Muscle layer of colon (tissue), 2 donors: ENCODE measurements around the gene FLYWCH1.

Source experiments
- H3K27ac ChIP-seq: one replicate; pipeline ENCODE4 v1.7.0; 2013; ENCODE audit warnings: low read depth, mild to moderate bottlenecking, low read length, moderate library complexity
- H3K27me3 ChIP-seq, 2 donors: one replicate each; pipeline ENCODE4 v1.7.0; 2013; ENCODE audit warnings: low read length in 2 of 2, mild to moderate bottlenecking in 2 of 2; ENCODE audit not compliant: insufficient read depth in 2 of 2, control insufficient read depth in 1 of 2
- H3K36me3 ChIP-seq: one replicate; pipeline ENCODE4 v1.7.0; 2013; ENCODE audit warnings: mild to moderate bottlenecking, low read length; ENCODE audit not compliant: insufficient read depth
- H3K4me1 ChIP-seq: one replicate; pipeline ENCODE4 v1.7.0; 2013; ENCODE audit warnings: mild to moderate bottlenecking, low read length; ENCODE audit not compliant: insufficient read depth
- H3K4me3 ChIP-seq, 2 donors: one replicate each; pipeline ENCODE4 v1.7.0; 2013; ENCODE audit warnings: low read length in 2 of 2, low read depth in 1 of 2, mild to moderate bottlenecking in 1 of 2, moderate library complexity in 1 of 2
- H3K9ac ChIP-seq: one replicate; pipeline ENCODE4 v1.7.0; 2013; ENCODE audit warnings: low read length
- H3K9me3 ChIP-seq: one replicate; pipeline ENCODE4 v1.7.0; 2013; ENCODE audit warnings: mild to moderate bottlenecking, low read length
- donor health status: abdominal sarcoma.
- donor health status: Adenocarcinoma of cecum.

The FLYWCH1 gene

GRCh38 chr16:2881783-2882649 lies 29.7 kb upstream of the FLYWCH1 start:
- peaks cover 6% of the 10 kb centered on the region for H3K4me1 ChIP-seq
- peak overlapping the region; percentile 39 for H3K9ac ChIP-seq
- H3K27ac ChIP-seq, result peak overlapping the region; percentile 62
- peak overlapping the region; percentile 63 to 74 for H3K4me3 ChIP-seq
- H3K9me3 ChIP-seq, result no peaks in the 10 kb centered on the region
- H3K27me3 ChIP-seq, result no peaks in the 10 kb centered on the region
- no peaks in the 10 kb centered on the region for H3K36me3 ChIP-seq

DNA sequence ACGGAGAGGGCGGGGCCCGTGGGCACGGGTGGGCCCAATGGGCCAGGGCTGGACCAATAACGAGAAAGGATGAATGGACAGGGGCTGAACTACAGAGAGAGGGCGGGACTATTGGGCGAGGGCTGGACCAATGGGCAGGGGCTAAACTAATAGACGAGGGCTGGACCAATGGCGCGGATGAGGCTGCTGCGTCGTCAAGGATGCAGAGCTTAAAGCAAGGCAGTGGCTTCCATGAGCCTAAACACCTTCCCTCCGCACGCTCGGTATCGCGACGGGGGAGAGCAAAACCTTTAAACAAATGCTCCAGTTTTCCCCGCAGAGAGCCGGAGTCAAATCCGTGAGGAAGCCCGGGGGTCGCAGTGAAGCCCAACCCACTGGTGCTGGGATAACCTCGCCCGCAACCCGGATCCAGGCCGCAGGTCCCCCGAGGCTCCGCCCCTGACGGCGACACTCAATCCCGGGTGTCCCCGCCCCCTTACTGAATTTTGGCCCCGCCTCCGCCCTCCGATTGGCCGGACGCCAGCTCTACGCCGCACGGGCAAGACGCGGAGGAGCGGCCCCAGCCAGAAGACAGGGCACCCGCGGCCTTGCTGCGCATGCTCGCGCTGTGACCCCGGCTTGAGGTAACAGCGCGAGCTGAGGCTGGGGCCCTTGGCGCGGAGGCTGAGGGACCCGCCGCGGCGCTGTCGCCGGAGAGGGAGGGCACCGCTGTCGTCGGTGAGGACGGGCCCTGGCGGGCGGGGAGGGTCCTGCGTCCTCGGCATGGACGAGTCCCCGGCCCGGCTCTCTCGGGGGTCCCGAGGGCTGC lies 28.9 kb upstream of the FLYWCH1 start, which contains the start of gene FLYWCH2:
TSS of gene FLYWCH2 (plus strand) at position 566 of the 808 bp plus-strand sequence. CDS start 13,235 bp downstream, outside the sequence.
- Histone ChIP-seq H3K4me1 (peaks cover 6% of the 10 kb centered on the region), H3K9me3 (no peaks in the 10 kb centered on the region), H3K27me3 (no peaks in the 10 kb centered on the region), H3K4me3 (peak within 1 kb of the TSS; percentile 74 to 83), H3K9ac (peak within 1 kb of the TSS; percentile 78), H3K36me3 (no peaks in the 10 kb centered on the region), H3K27ac (peak within 1 kb of the TSS; percentile 71)

DNA sequence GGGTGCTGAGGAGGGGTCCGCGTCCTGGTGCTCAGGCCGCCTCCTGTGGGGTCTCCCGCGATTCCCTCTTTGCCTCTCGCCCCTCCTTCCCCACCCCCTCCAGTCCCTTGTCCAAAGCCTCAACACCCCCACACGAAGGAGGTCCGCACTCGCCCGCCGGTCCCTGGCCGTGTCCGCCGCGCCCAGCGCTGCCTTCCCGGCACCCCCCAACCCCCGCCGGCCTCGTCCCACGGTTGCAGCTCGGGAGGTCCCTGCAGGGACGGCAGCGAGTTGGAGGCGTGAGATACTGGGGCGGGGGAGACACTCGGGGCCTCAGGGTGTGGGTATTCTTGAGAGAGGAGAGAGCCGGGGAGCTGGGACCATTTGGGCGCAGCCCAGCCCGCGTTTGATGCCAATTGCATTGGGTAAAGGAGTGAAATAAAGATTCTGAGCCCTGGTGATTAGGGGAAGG lies 28.2 kb upstream of the FLYWCH1 start:
- Histone ChIP-seq H3K9me3 (no peaks in the 10 kb centered on the region), H3K27me3 (no peaks in the 10 kb centered on the region), H3K4me1 (peaks cover 6% of the 10 kb centered on the region), H3K9ac (peak overlapping the region; percentile 78), H3K4me3 (peak overlapping the region; percentile 74 to 83), H3K27ac (peak overlapping the region; percentile 71), H3K36me3 (no peaks in the 10 kb centered on the region)

GRCh38 chr16:2884041-2884451 lies 27.7 kb upstream of the FLYWCH1 start:
- Histone ChIP-seq H3K4me3 (peak overlapping the region; percentile 74 to 83), H3K9ac (peak overlapping the region; percentile 78)

DNA sequence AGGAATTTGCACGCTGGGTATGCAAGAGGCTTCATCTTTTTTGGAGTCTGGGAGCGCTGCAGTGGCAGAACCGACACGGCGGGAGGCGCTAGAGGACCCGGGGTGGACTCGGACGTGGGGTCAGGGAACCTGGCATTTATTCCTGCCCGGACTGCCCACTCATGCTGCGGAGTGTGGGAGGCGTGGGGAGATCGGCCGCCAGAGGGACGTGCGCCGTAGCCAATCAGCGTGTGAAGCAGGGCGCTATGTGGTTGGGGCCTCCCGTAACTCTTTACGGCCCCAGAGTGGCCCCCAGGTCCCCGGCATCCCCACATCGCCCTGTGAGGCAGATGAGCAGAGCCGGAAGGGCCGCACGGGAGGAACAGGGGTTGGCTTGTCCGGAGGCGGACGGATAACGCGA lies 17.5 kb upstream of the FLYWCH1 start:
- H3K9me3 ChIP-seq, result no peaks in the 10 kb centered on the region
- no peak overlapping the region for H3K9ac ChIP-seq
- H3K27me3 ChIP-seq, result no peaks in the 10 kb centered on the region
- no peak overlapping the region for H3K4me3 ChIP-seq
- H3K36me3 ChIP-seq, result peaks cover 11% of the 10 kb centered on the region
- H3K27ac ChIP-seq, result no peak overlapping the region
- H3K4me1 ChIP-seq, result no peaks in the 10 kb centered on the region

More at GRCh38 chr16:2884041-2884451, 27.7 kb upstream of the FLYWCH1 start:
- Histone ChIP-seq H3K36me3 (no peaks in the 10 kb centered on the region), H3K27me3 (no peaks in the 10 kb centered on the region), H3K9me3 (no peaks in the 10 kb centered on the region), H3K4me1 (peaks cover 6% of the 10 kb centered on the region), H3K27ac (peak overlapping the region; percentile 71)

GRCh38 chr16:2895813-2896212 lies 15.9 kb upstream of the FLYWCH1 start:
- no peak overlapping the region for H3K4me3 ChIP-seq
- H3K4me1 ChIP-seq, result no peaks in the 10 kb centered on the region
- peaks cover 11% of the 10 kb centered on the region for H3K36me3 ChIP-seq
- H3K27me3 ChIP-seq, result no peaks in the 10 kb centered on the region
- H3K9ac ChIP-seq, result no peak overlapping the region
- H3K27ac ChIP-seq, result no peak overlapping the region
- H3K9me3 ChIP-seq, result no peaks in the 10 kb centered on the region

DNA sequence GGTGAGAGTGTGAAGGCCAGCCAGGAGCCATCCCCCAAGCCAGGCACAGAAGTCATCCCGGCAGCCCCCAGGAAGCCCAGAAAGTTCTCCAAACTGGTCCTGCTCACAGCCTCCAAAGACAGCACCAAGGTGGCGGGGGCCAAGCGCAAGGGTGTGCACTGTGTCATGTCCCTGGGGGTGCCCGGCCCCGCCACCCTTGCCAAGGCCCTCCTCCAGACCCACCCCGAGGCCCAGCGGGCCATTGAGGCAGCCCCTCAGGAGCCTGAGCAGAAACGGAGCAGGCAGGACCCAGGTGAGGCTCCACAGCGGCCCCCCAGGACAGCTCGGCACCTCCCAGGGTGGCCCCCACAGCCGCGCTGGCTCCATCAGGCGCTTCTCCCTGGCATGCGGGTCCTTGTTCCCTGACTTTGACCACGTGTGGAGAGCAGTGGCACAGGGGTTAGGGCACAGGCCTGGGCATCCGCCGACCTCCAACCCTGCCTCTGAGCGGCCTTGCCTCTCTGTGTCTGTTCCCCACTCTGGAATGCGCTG lies 15.2 kb upstream of the FLYWCH1 start:
- H3K9me3 ChIP-seq, result no peaks in the 10 kb centered on the region
- no peak overlapping the region for H3K9ac ChIP-seq
- no peaks in the 10 kb centered on the region for H3K27me3 ChIP-seq
- H3K36me3 ChIP-seq, result peaks cover 11% of the 10 kb centered on the region
- H3K4me1 ChIP-seq, result no peaks in the 10 kb centered on the region
- H3K4me3 ChIP-seq, result no peak overlapping the region
- no peak overlapping the region for H3K27ac ChIP-seq

DNA sequence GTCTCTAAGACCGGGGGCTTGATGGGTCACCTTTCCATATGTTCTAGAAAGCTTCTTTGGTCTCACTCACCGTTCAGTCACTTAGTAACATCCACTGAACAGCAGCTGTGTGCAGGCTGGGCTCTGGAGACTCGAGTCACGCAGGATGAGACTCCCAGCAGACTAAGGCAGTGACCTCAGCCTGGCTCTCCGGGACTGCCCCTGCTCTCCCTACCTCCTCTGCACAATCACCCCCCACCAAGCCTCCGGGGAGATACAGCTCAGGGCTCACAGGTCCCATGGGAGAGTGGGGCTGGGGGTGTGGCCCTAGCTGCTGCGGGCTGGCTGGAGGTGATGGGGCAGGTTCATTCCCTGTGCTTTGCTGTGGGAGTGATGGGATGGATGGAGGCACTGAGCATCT lies 14.6 kb upstream of the FLYWCH1 start:
- H3K4me3 ChIP-seq, result no peak overlapping the region
- H3K9me3 ChIP-seq, result no peaks in the 10 kb centered on the region
- no peak overlapping the region for H3K9ac ChIP-seq
- no peaks in the 10 kb centered on the region for H3K4me1 ChIP-seq
- H3K27me3 ChIP-seq, result no peaks in the 10 kb centered on the region
- H3K27ac ChIP-seq, result no peak overlapping the region
- peaks cover 11% of the 10 kb centered on the region for H3K36me3 ChIP-seq

DNA sequence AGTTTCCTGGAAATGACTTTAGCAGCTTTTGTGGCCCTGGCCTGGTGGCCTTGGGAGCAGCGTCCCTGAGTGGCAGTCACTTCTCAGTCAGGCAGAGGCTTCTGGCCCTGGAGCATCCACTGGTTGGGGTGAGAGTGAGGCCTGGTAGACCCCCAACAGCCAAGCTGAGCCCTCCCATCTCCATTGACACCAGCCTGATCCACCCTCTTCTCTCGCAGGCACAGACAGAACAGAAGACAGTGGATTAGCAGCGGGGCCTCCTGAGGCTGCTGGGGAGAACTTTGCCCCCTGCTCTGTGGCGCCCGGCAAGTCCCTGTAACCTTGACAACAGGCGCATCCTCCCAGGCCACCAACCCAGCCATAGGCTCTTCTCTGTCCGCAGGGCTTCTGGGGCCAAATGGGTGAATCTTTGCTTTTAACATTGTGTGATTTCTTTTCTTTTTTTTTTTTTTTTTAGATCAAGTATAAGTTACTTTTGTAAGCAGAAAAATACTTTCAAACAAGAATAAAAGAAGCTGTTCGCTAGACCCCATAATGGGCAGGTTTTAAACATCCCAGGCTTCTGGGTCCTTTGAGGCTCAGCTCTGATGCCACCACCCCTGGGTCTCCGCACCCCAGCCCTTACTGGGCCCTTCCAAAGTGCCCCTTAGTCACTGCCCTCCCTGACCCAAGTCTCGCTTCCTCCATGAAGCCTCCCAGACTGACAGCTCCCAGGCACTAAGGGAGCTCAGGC lies 12.7 kb upstream of the FLYWCH1 start:
- no peaks in the 10 kb centered on the region for H3K27me3 ChIP-seq
- peaks cover 5% of the 10 kb centered on the region for H3K4me1 ChIP-seq
- no peak overlapping the region for H3K27ac ChIP-seq
- H3K9me3 ChIP-seq, result no peaks in the 10 kb centered on the region
- no peak overlapping the region for H3K9ac ChIP-seq
- H3K36me3 ChIP-seq, result peaks cover 11% of the 10 kb centered on the region
- no peak overlapping the region for H3K4me3 ChIP-seq

DNA sequence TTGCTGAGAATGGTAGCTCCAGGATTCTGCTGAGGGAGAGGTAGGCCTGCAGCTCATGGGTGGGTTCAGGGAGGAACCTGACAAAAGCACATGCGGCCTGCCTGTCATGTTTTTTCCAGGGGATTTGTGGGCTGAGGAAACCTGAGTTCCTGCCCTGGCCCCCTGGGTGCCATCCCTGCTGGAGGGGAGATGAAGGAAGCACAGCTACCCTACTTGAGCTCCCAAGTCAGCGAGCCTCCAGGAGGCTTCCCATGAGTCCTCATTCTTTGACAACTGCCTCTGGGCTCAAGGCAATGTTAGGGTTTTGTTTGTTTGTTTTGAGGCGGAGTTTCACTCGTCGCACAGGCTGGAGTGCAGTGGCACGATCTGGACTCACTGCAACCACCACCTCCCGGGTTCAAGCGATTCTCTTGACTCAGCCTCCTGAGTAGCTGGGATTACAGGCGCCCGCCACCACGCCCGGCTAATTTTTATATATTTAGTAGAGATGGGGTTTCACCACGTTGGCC lies 12.1 kb upstream of the FLYWCH1 start:
- Histone ChIP-seq H3K27ac (no peak overlapping the region), H3K4me3 (no peak overlapping the region), H3K4me1 (peaks cover 5% of the 10 kb centered on the region), H3K9me3 (no peaks in the 10 kb centered on the region), H3K36me3 (peaks cover 11% of the 10 kb centered on the region), H3K9ac (no peak overlapping the region), H3K27me3 (no peaks in the 10 kb centered on the region)
